ENCODE measurements around the gene C16orf96.

DNA sequence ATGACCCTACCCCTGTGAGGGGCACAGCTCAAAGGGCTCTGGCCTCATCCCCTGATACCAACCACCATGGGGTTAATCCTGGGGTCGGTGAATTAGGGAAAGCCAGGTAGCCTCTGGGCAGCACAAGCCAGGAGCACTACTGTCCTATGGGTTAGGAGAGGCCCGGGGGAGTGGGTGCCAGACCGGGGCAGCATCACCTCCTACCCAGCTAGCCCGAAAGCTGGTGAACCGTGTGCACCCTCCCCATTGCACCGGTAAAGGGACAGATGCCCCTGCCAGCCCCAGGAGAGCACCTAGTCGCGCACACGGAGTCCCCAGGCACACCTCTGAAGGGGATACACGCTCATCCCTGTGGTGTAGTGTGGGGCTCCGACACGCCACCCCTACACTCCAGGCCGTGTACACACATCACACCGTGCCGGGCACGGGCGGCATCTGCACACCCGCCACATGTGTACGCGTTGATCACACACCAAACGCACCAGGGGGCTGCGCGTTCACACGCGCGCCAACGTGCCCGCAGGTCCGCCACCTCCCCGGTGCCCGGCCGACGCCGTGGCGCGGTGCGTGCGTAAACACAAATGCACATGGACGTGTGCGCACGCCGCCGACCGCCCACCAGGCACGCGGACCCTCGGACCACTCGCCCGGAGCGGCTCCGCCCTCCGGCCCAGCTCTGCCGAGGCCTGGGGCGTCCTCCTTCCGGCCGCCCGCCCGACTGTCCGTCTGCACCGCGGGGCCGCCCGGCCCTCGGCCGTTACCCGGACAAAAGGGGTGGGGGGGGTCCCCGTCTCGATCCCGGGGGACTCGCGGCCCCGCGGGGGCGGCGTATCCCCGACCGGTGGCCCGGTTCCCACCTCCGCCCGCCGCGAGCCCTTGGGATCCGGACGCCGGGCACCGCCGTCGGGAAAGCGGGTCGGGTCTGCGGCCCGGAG, 57.8 kb downstream of the C16orf96 start:
- TF ChIP-seq, protein P1, sequence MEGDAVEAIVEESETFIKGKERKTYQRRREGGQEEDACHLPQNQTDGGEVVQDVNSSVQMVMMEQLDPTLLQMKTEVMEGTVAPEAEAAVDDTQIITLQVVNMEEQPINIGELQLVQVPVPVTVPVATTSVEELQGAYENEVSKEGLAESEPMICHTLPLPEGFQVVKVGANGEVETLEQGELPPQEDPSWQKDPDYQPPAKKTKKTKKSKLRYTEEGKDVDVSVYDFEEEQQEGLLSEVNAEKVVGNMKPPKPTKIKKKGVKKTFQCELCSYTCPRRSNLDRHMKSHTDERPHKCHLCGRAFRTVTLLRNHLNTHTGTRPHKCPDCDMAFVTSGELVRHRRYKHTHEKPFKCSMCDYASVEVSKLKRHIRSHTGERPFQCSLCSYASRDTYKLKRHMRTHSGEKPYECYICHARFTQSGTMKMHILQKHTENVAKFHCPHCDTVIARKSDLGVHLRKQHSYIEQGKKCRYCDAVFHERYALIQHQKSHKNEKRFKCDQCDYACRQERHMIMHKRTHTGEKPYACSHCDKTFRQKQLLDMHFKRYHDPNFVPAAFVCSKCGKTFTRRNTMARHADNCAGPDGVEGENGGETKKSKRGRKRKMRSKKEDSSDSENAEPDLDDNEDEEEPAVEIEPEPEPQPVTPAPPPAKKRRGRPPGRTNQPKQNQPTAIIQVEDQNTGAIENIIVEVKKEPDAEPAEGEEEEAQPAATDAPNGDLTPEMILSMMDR (IDR thresholded peaks at IDR 0.05) = no peak
- TF ChIP-seq EZH2 (IDR thresholded peaks at IDR 0.05; ENCODE audit: borderline replicate concordance, insufficient read depth, low read depth, low read length, poor library complexity, severe bottlenecking) = no peak
